Testis (tissue), 3 donors: ENCODE data around the gene FAM241B. TPM values are rescaled to one million over a fixed set of nuclear protein-coding genes. Genes with fewer than 3 reads are reported as not detected.

Experiments used
- DNase-seq: peaks from one replicate; pipeline ENCODE4 v3.0.0-alpha.2; 2019
- H3K27ac ChIP-seq, 2 donors: fragments of 200-600 bp; sonication (generic); one replicate each; pipeline ENCODE4 v1.5.1; 2019
- H3K27me3 ChIP-seq: fragments of 200-600 bp; sonication (generic); one replicate; pipeline ENCODE4 v1.5.1; 2019
- H3K36me3 ChIP-seq: fragments of 200-600 bp; sonication (generic); one replicate; pipeline ENCODE4 v1.5.1; 2017; ENCODE audit warnings: low read depth; ENCODE audit errors: missing control alignments
- H3K4me1 ChIP-seq: fragments of 200-600 bp; sonication (generic); one replicate; pipeline ENCODE4 v1.5.1; 2019
- H3K4me3 ChIP-seq, 2 donors: fragments of 200-600 bp; sonication (generic); one replicate each; pipeline ENCODE4 v1.5.1; 2017 to 2019
- H3K9me3 ChIP-seq: fragments of 200-600 bp; sonication (generic); one replicate; pipeline ENCODE4 v1.5.1; 2017
- CTCF ChIP-seq, 3 experiments: fragments of 450-650 bp in 2 of 3; fragments of 200-600 bp in 1 of 3; sonication (generic) in 1 of 3; IDR thresholded peaks; one replicate each; pipeline ENCODE4 v1.5.1; 2016 to 2019; ENCODE audit warnings: antibody characterized with exemption in 3 of 3, mild to moderate bottlenecking in 2 of 3, moderate library complexity in 1 of 3
- POLR2A ChIP-seq: fragments of 450-650 bp; IDR thresholded peaks from one replicate; pipeline ENCODE4 v1.6.1; 2017; ENCODE audit warnings: antibody characterized with exemption, mild to moderate bottlenecking, moderate library complexity
- WGBS, 2 donors: methylation state at CpG; one replicate each; pipeline ENCODE4 v1.1.5; 2018; 5-methylcytosine and 5-hydroxymethylcytosine counted together
- intact Hi-C: fragments of 100-400 bp; cut with DNase I; formaldehyde crosslinking; loops from one replicate; pipeline ENCODE4 v1.15.1; 2023; ENCODE audit warnings: low total_unique reads
- polyA plus RNA-seq: library from polyadenylated mRNA; stranded (reverse); fragments of 350-450 nt; fragmentation: Illumina TruSeq; extraction: RNeasy Lipid Tissue Mini Kit (QIAGEN cat#74804); gene quantifications from one replicate; pipeline ENCODE4 v1.2.3, GENCODE V29; 2014; ENCODE audit warnings: low read depth, low replicate concordance; ENCODE audit not compliant: insufficient read depth
- total RNA-seq, 2 donors: library from RNA; depleted of rRNA; stranded (reverse); fragments of >200 nt; gene quantifications; one replicate each; pipeline ENCODE4 v1.2.3, GENCODE V29; 2016

The FAM241B gene
- total and polyA plus RNA-seq, 3 donors from 2014 or later = 11.6 to 22.8 (median 17.6) TPM

DNA sequence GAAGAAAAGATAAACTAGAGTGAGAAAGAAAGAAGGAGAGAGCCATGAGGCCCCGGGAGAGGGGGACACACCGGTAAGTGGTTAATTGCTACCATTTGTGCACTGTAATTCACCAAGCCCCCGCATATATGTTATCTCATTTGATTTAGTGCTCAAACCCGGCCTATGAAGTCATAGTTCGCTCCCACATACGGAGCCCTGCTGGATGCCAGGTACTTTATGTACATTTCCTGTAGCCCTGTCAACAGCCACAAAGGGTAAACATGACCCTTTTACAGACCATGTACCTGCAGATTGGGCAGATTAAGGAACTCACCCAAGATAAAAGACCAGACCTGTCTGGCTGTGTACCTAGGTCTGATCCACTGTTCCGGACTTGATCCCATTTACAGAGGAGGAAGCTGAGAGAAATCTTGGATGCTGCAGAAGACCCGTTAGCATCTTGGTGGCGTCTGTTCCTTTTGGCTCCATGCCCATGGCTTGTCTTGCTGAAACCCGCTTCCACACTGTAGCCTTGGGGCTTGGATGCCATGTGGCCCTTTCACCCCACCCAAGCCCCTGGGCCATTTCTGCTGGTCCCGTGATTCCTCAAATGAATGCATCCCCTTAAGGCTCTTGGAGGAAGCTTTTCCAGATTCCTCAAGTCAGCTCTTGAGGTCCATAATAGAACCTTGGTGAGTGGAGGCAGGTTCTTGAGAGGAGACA lies 32.3 kb downstream of the FAM241B start:
- intact Hi-C loops = no loop called here
- no peaks in the 10 kb centered on the region for H3K9me3 ChIP-seq
- H3K36me3 ChIP-seq = no peaks in the 10 kb centered on the region
- no peak overlapping the region for H3K4me3 ChIP-seq
- WGBS, 2 donors = 78 to 85% methylated on average over 10 to 11 of the region's 11 CpGs
- DNase-seq = no peak
- TF ChIP-seq CTCF (IDR thresholded peaks at IDR 0.05) = no peak
- no peak for TF ChIP-seq POLR2A
- no peaks in the 10 kb centered on the region for H3K27me3 ChIP-seq
- no peaks in the 10 kb centered on the region for H3K4me1 ChIP-seq
- H3K27ac ChIP-seq = no peak overlapping the region

DNA sequence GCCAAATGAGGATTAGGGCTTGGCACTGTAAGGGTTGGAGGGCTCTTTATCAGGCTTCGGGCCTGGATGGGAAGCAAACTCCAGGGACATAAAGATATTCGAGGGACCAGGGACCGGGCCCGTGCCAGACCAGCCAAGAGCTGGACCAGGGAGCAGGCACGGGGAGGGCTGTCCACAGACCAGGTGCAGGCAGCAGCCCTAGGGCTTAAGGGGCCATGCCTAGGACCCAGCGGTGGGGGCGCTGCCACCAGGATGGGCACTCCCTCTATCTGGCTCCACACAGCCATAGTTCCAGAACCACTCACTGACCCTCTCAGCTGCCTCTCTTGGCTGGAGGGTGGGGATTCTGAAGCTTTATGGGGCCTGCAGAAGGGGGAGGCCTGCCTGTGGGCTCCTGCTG lies 32.9 kb downstream of the FAM241B start:
- intact Hi-C loops = no loop called here
- 92 to 93% methylated on average over 5 to 7 of the region's 7 CpGs for WGBS, 2 donors
- no peak overlapping the region for H3K27ac ChIP-seq
- H3K4me3 ChIP-seq = no peak overlapping the region
- H3K9me3 ChIP-seq = no peaks in the 10 kb centered on the region
- H3K27me3 ChIP-seq = no peaks in the 10 kb centered on the region
- H3K4me1 ChIP-seq = no peaks in the 10 kb centered on the region
- H3K36me3 ChIP-seq = no peaks in the 10 kb centered on the region
- DNase-seq = no peak
- no peak for TF ChIP-seq CTCF (IDR thresholded peaks at IDR 0.05)

GRCh38 chr10:69663369-69663947 lies 33.4 kb downstream of the FAM241B start:
- TF ChIP-seq POLR2A = no peak
- TF ChIP-seq CTCF (IDR thresholded peaks at IDR 0.05) = no peak
- Histone ChIP-seq H3K36me3 (no peaks in the 10 kb centered on the region), H3K27me3 (no peaks in the 10 kb centered on the region), H3K9me3 (no peaks in the 10 kb centered on the region), H3K4me1 (no peaks in the 10 kb centered on the region), H3K4me3 (no peak overlapping the region), H3K27ac (no peak overlapping the region)
- WGBS, 2 donors = 74 to 87% methylated on average over 6 to 9 of the region's 9 CpGs
- no peak for DNase-seq
- intact Hi-C loops = no loop called here

DNA sequence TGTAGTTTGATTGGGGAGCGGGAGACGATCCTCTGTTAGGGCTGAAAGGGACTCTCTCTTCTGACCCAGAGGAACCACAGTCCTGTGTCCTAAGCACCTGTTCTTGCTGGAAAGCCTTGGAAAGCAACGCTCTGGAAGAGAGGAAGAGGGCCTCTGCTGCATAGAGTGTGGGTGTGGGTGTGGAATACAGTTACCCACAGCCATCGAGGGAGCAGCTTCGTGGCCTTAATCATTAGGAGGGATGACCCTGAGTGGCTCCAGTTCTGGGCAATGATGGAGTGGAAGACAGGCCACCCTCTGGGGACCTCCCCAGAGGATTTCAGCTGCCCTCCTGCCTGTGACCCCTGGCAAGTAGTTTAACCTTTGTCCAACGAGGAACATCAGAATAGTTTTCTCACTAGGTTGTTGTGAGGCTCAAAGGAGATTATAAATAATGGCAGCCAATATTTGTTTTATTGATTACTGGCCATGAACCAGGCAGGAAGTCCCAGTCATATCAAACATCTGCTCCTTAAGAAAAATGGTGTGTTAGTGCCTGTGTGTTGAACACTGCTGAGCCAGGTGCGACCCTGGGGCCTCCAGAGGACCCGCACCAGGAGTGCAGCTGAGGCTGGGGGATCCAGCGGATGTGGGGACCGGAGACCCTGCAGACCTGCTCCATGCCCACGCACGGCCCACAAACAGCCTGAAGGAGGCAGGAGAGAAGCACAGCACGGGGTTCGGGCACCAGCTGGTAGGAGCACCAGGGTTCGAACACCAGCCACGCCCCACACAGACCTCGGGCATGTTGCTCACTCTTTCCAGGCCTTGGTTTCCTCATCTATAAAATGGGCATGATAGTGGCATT lies 35.6 kb downstream of the FAM241B start:
- WGBS, 2 donors = 80 to 86% methylated on average over 15 to 17 of the region's 17 CpGs
- intact Hi-C loops = no loop called here
- no peak overlapping the region for H3K4me3 ChIP-seq
- TF ChIP-seq POLR2A (no peak), CTCF (IDR thresholded peaks at IDR 0.05) (no peak)
- no peaks in the 10 kb centered on the region for H3K27me3 ChIP-seq
- H3K36me3 ChIP-seq = no peaks in the 10 kb centered on the region
- no peak for DNase-seq
- H3K4me1 ChIP-seq = no peaks in the 10 kb centered on the region
- no peak overlapping the region for H3K27ac ChIP-seq
- H3K9me3 ChIP-seq = no peaks in the 10 kb centered on the region
